ENCODE results near the gene OR5M11. TPM values are rescaled to one million over a fixed set of nuclear protein-coding genes. Genes with fewer than 3 reads are reported as not detected.

Gene OR5M11
- not detected in 2 replicates for total RNA-seq

GRCh38 chr11:56543157-56543556 is at the start of gene OR5M11:
TSS of gene OR5M11 (minus strand) at chr11:56543257. CDS start at chr11:56543257, 0 bp downstream.

GRCh38 chr11:56577621-56578020 is 34.6 kb upstream of the OR5M11 start, which contains the start of gene OR5M10:
TSS of gene OR5M10 (minus strand) at chr11:56577721. CDS start at chr11:56577721, 0 bp downstream.

Other genes starting within 250 kb of the OR5M11 start
- gene OR8K3, start 228.1 kb downstream of the OR5M11 start, total RNA-seq, result not detected in 2 replicates
- not detected in 2 replicates for gene OR8K1, start 197.2 kb downstream of the OR5M11 start, total RNA-seq
- gene OR8J1, start 189.0 kb downstream of the OR5M11 start, total RNA-seq, result not detected in 2 replicates
- gene OR8U1, start 167.6 kb downstream of the OR5M11 start, total RNA-seq, result not detected in 2 replicates
- gene OR5AL1, start 130.6 kb downstream of the OR5M11 start, total RNA-seq, result not detected in 2 replicates
- not detected in 2 replicates for gene OR5M3, start 69.9 kb downstream of the OR5M11 start, total RNA-seq
- not detected in 2 replicates for gene OR5M8, start 51.9 kb downstream of the OR5M11 start, total RNA-seq
- not detected in 2 replicates for gene OR5M10, start 34.5 kb upstream of the OR5M11 start, total RNA-seq
- not detected in 2 replicates for gene OR5M1, start 71.6 kb upstream of the OR5M11 start, total RNA-seq
- gene OR5AP2, start 99.2 kb upstream of the OR5M11 start, total RNA-seq, result not detected in 2 replicates
- gene OR5AR1, start 120.4 kb upstream of the OR5M11 start, total RNA-seq, result not detected in 2 replicates
- gene OR9G1, start 155.8 kb upstream of the OR5M11 start, total RNA-seq, result not detected in 2 replicates
- gene OR9G4, start 205.4 kb upstream of the OR5M11 start, total RNA-seq, result not detected in 2 replicates

Data from vein endothelial cell (primary cell).